Thymus (tissue), 11 donors: Measurements from ENCODE around the gene STAG2. TPM values are rescaled to one million over a fixed set of nuclear protein-coding genes. Genes with fewer than 3 reads are reported as not detected.
"Not testable (repeated sequence)": the region's sequence is repeated elsewhere in the genome, so short reads cannot be mapped to it uniquely, and the experiment has no call there.

ENCODE experiments used
- DNase-seq, 9 donors: peaks; one replicate each; pipeline ENCODE4 v3.0.0-alpha.2; 2013; ENCODE audit warnings: low spot score in 9 of 9, low read depth in 6 of 9, missing footprints in 1 of 9
- H3K27ac ChIP-seq, 2 donors: one replicate each; pipeline ENCODE4 v1.5.1; 2013; ENCODE audit warnings: control low read depth in 1 of 2, low read depth in 1 of 2, low read length in 1 of 2, mild to moderate bottlenecking in 1 of 2, moderate library complexity in 1 of 2
- H3K27me3 ChIP-seq, 2 donors: one replicate each; pipeline ENCODE4 v1.5.1; 2013; ENCODE audit warnings: low read length in 1 of 2; ENCODE audit not compliant: control insufficient read depth in 2 of 2, insufficient read depth in 1 of 2
- H3K36me3 ChIP-seq, 2 donors: one replicate each; pipeline ENCODE4 v1.5.1; 2013; ENCODE audit warnings: low read length in 1 of 2, mild to moderate bottlenecking in 1 of 2, moderate library complexity in 1 of 2; ENCODE audit not compliant: control insufficient read depth in 2 of 2, insufficient read depth in 2 of 2
- H3K4me1 ChIP-seq, 2 donors: one replicate each; pipeline ENCODE4 v1.5.1; 2013; ENCODE audit warnings: low read length in 2 of 2; ENCODE audit not compliant: control insufficient read depth in 2 of 2, insufficient read depth in 2 of 2
- H3K4me3 ChIP-seq, 2 donors: one replicate each; pipeline ENCODE4 v1.5.1; 2013; ENCODE audit warnings: low read length in 2 of 2, control low read depth in 1 of 2, mild to moderate bottlenecking in 1 of 2
- H3K9me3 ChIP-seq, 2 donors: one replicate each; pipeline ENCODE4 v1.5.1; 2013; ENCODE audit warnings: low read length in 1 of 2, mild to moderate bottlenecking in 1 of 2; ENCODE audit not compliant: control insufficient read depth in 2 of 2, insufficient read depth in 1 of 2
- WGBS: extraction: QIAGEN DNeasy Blood & Tissue Kit; methylation state at CpG from one replicate; pipeline ENCODE4 v1.1.7; 2013; 5-methylcytosine and 5-hydroxymethylcytosine counted together
- polyA plus RNA-seq: library from polyadenylated mRNA; stranded (reverse); fragments of 200-250 nt; gene quantifications from one replicate; pipeline ENCODE4 v1.2.3, GENCODE V29; 2013
- total RNA-seq: library from RNA; stranded (reverse); fragments of 120-200 nt; gene quantifications from one replicate; pipeline ENCODE4 v1.2.4, GENCODE V29; 2013
- donor health status: healthy.

The STAG2 gene
- total and polyA plus RNA-seq, 2 donors: 44.0 to 147 TPM

GRCh38 chrX:124042042-124042441, 80.5 kb downstream of the STAG2 start:
- Histone ChIP-seq H3K4me3 (no peak overlapping the region), H3K27ac (no peak overlapping the region), H3K27me3 (no peaks in the 10 kb centered on the region), H3K36me3 (peaks cover 7 to 39% of the 10 kb centered on the region in 2 donors), H3K4me1 (no peaks in the 10 kb centered on the region), H3K9me3 (no peaks in the 10 kb centered on the region)
- no peak for DNase-seq
- 100% methylated on average over 1 of the region's 1 CpG for WGBS

GRCh38 chrX:124045109-124045508, 83.6 kb downstream of the STAG2 start:
- 95% methylated on average over 4 of the region's 4 CpGs for WGBS
- DNase-seq: no peak
- no peak overlapping the region for H3K4me3 ChIP-seq
- no peaks in the 10 kb centered on the region for H3K27me3 ChIP-seq
- no peaks in the 10 kb centered on the region for H3K9me3 ChIP-seq
- H3K36me3 ChIP-seq: peaks cover 4 to 45% of the 10 kb centered on the region in 2 donors
- no peaks in the 10 kb centered on the region for H3K4me1 ChIP-seq
- no peak overlapping the region for H3K27ac ChIP-seq

- peaks cover 10 to 63% of the 10 kb centered on the region in 2 donors for H3K36me3 ChIP-seq
- H3K4me3 ChIP-seq, H3K9me3 ChIP-seq, H3K27ac ChIP-seq, DNase-seq, H3K4me1 ChIP-seq, H3K27me3 ChIP-seq: not testable (repeated sequence)
- WGBS: 81% methylated on average over 6 of the region's 6 CpGs
Measured at GRCh38 chrX:124084417-124084816, 122.9 kb downstream of the STAG2 start.

- 100% methylated on average over 2 of the region's 2 CpGs for WGBS
- Histone ChIP-seq H3K4me3 (no peak overlapping the region), H3K9me3 (no peaks in the 10 kb centered on the region), H3K27me3 (no peaks in the 10 kb centered on the region), H3K36me3 (peaks cover 13 to 65% of the 10 kb centered on the region in 2 donors), H3K27ac (no peak overlapping the region), H3K4me1 (no peaks in the 10 kb centered on the region)
- DNase-seq: no peak
Measured at GRCh38 chrX:124085063-124085462, 123.6 kb downstream of the STAG2 start.

GRCh38 chrX:124086411-124086810, 124.9 kb downstream of the STAG2 start:
- Histone ChIP-seq H3K4me1 (no peaks in the 10 kb centered on the region), H3K9me3 (no peaks in the 10 kb centered on the region), H3K27me3 (no peaks in the 10 kb centered on the region), H3K36me3 (peaks cover 12 to 75% of the 10 kb centered on the region in 2 donors), H3K4me3 (no peak overlapping the region), H3K27ac (no peak overlapping the region)
- WGBS: 93% methylated on average over 7 of the region's 7 CpGs
- peak in 1 of 9 donors; percentile 9 for DNase-seq

GRCh38 chrX:124087000-124087746, 125.7 kb downstream of the STAG2 start:
- 96% methylated on average over 6 of the region's 6 CpGs for WGBS

GRCh38 chrX:124093222-124093621, 131.7 kb downstream of the STAG2 start:
- H3K36me3 ChIP-seq: peaks cover 18 to 52% of the 10 kb centered on the region in 2 donors
- WGBS: 98% methylated on average over 4 of the region's 4 CpGs

More at GRCh38 chrX:124087000-124087746, 125.7 kb downstream of the STAG2 start:
- no peak for DNase-seq
- peaks cover 12 to 75% of the 10 kb centered on the region in 2 donors for H3K36me3 ChIP-seq
- H3K27me3 ChIP-seq: no peaks in the 10 kb centered on the region
- H3K4me3 ChIP-seq: no peak overlapping the region
- no peaks in the 10 kb centered on the region for H3K4me1 ChIP-seq
- H3K9me3 ChIP-seq: no peaks in the 10 kb centered on the region
- H3K27ac ChIP-seq: no peak overlapping the region

GRCh38 chrX:124097116-124097515, 135.6 kb downstream of the STAG2 start:
- Histone ChIP-seq H3K9me3 (no peaks in the 10 kb centered on the region), H3K4me1 (no peaks in the 10 kb centered on the region), H3K27me3 (no peaks in the 10 kb centered on the region), H3K4me3 (no peak overlapping the region), H3K27ac (no peak overlapping the region), H3K36me3 (peaks cover 11 to 33% of the 10 kb centered on the region in 2 donors)
- DNase-seq: no peak
- WGBS: 100% methylated on average over 2 of the region's 2 CpGs

More at GRCh38 chrX:124093222-124093621, 131.7 kb downstream of the STAG2 start:
- no peak overlapping the region for H3K27ac ChIP-seq
- H3K4me1 ChIP-seq: no peaks in the 10 kb centered on the region
- H3K9me3 ChIP-seq: no peaks in the 10 kb centered on the region
- no peak for DNase-seq
- H3K4me3 ChIP-seq: no peak overlapping the region
- H3K27me3 ChIP-seq: no peaks in the 10 kb centered on the region

- H3K9me3 ChIP-seq: no peaks in the 10 kb centered on the region
- no peak overlapping the region for H3K4me3 ChIP-seq
- H3K27ac ChIP-seq: no peak overlapping the region
- no peaks in the 10 kb centered on the region for H3K27me3 ChIP-seq
- peaks cover 11 to 33% of the 10 kb centered on the region in 2 donors for H3K36me3 ChIP-seq
- peak in 7 of 9 donors; percentile 2 to 44 (median 16) for DNase-seq
- H3K4me1 ChIP-seq: no peaks in the 10 kb centered on the region
Measured at GRCh38 chrX:124098089-124098488, 136.6 kb downstream of the STAG2 start.
